Raji (cell line): ENCODE results near the gene GPR37L1.

Source experiments
- POLR2A ChIP-seq: IDR thresholded peaks from 2 replicates; pipeline ENCODE4 v1.6.1; 2011; ENCODE audit warnings: low read depth, low read length, control low read depth; ENCODE audit not compliant: insufficient read depth

GPR37L1 gene, protein sequence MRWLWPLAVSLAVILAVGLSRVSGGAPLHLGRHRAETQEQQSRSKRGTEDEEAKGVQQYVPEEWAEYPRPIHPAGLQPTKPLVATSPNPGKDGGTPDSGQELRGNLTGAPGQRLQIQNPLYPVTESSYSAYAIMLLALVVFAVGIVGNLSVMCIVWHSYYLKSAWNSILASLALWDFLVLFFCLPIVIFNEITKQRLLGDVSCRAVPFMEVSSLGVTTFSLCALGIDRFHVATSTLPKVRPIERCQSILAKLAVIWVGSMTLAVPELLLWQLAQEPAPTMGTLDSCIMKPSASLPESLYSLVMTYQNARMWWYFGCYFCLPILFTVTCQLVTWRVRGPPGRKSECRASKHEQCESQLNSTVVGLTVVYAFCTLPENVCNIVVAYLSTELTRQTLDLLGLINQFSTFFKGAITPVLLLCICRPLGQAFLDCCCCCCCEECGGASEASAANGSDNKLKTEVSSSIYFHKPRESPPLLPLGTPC

DNA sequence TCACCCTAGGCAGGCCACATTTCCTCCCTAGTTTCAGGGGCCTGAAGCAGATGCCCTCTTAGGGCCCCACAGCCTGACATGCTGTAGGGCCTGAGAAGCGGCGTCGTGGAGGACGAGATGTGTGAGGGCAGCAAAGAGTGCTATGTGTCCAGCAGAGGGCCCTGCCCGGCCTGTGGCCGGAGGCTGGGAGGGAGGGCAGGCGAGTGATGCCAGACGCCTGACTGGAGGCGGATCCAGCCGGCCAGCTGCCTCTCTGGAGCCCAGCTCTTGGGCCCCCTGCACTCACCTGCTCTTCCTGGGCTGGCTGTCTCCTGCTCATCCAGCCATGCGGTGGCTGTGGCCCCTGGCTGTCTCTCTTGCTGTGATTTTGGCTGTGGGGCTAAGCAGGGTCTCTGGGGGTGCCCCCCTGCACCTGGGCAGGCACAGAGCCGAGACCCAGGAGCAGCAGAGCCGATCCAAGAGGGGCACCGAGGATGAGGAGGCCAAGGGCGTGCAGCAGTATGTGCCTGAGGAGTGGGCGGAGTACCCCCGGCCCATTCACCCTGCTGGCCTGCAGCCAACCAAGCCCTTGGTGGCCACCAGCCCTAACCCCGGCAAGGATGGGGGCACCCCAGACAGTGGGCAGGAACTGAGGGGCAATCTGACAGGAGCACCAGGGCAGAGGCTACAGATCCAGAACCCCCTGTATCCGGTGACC lies at the start of gene GPR37L1:
TSS of gene GPR37L1 (plus strand) at position 279 of the 697 bp plus-strand sequence. CDS start at position 326, 47 bp downstream.
- TF ChIP-seq POLR2A: no peak

DNA sequence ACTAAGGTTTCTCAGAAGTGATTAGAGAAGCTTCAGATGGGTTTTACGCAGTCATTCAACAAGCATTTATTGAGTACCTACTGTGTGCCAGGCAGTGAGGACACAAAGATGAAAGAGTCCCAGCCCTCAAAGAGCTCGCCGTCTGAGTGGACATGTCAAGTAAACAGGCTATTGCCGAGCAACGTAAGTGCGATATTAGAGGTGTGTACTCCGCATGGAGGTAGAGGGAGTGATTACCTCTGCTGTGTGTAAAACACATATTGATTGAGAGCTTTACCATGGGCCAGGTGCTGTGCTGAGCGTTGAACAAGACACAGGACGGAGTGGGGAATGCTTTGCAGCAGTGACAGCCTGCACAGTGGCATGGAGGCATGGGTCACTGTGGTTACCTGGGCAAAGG lies 49.5 kb upstream of the GPR37L1 start:
- no peak for TF ChIP-seq POLR2A

DNA sequence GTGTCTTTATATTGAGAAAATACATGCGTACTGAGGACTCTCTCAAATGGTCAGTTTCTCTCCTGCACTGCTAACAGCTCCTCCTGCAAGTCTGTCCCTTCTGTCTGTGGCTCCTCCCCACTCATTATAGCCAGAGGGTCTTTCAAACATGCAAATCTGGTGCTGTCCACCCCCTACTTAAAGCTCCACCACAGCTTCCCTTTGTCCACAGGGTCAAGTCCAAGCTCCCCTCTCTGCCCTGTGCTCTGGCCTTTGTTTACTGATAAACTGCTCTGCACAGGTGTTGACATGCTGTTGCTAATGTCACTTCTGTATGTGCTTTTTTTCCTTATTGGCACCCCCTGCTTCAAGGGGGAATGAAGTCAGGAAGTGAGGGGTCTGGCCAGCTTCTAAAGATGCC lies 47.7 kb upstream of the GPR37L1 start:
- no peak for TF ChIP-seq POLR2A

DNA sequence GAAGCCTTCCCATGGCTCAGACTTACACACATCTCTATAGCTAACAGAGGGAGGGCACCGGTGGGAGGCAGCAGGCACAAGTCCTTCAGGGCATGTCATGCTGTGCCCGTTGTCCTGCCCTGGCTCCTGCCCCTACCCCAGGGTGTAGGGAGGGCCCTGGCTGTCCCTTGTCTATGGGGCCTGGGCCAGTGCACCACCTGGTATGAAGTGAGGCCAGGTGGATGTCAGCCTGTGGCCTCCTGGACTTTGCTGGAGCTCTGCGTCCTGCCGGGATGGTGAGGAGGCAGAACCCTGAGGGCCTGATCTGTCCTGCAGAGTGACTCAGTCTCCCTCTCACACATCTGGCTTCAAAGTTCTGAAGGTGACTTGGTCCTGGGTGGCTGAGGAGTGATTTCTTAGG lies 47.3 kb upstream of the GPR37L1 start:
- TF ChIP-seq POLR2A: no peak

DNA sequence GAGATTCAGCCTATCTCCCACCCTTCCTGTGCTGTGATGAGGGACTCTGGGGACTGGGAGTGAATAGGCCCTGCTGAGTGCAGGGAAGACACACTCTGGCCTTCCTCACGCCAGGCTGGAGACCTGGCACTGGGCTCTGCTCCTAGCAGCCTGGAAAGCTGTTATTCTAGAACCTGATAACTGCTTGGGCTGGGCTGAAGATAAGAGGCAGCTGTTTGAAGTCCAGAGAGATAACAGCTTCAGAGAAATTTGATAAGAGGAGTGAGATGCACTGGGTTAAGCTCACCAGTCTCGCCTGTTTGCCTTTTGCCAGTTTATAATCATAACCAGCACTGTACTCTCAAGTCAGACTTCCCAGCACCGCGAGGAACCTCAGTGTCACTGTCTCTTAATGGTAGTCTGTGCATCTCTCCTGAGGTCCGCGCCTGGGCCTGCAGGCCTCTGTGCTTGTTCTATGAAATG lies 46.6 kb upstream of the GPR37L1 start:
- TF ChIP-seq POLR2A: no peak

DNA sequence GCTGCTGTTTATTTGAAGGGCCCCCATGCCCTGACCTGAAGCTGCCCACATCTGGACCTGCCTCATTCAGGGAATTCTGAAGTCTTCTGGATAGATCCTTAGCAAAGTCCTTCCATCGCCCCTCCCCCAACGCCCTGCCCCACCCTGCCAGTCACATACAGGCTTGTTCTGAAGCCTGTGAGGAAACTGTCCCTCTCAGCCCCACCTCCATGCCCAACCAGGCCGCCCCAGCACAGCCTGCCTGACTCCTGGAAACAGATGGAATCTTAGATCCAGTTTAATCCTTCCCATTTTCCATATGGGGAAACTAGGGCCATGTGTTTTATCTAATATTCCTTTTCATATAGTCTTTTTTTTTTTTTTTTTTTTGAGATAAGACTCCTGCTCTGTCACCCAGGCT lies 44.5 kb upstream of the GPR37L1 start:
- no peak for TF ChIP-seq POLR2A

DNA sequence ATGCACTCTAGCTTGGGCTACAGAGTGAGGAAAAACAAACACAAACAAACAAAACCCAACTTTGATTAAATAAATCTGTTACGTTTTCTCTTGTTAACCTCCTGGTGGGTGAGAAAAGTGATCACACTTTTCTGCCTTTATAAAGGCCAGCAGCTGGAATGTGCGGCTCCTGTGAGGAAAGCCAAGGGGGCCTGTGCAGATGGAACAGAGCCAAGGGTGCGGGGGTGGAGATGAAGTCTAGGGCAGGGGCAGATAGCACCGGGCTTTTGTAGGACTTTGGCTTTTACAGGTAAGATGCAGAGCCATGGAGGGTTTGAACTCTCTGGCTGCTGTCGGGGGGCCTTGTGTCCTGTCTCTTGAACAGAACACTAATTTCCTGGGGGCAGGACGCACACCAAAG lies 40.7 kb upstream of the GPR37L1 start:
- no peak for TF ChIP-seq POLR2A

DNA sequence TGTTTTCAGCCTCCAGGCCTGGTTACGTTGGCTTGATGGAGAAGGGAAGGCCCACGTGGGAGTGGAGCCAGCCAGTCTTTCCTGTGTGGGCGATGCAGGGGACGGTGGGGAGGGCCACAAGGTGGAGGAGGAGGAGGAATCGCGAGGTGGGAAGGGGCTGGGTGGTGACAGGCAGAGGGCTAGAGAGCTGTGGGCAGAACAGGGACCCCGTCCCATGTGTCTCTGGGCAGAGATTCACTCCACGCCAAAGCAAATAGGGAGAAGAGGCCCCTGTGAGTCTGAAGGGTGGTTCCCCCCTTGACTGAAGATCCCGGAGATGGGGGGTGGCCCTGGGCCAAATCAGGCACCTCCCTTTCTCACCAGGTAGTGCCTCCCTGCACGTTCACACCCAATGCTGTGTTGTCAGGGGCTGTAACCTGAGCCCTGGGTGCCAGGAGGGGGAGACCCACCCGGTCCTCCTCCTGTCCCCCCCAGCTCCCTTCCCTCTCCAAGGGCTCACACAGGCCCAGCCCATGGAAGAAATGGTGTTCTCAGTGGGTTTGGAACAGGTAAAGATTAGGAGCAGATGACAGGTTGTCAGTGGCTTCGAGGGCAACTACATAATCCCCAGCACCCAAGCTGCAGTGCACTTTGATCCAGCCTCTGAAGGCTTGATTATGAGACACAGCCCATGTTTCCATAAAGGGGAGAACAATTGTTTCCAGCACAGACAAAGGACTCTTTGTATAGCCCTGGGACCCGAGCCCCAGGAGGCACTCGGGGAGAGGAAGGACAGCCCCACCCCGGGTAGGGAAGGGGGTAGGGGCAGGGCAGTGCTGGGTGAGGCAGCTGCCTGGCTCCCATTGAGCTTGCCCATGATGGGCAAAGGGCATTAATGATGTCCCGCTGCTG lies 37.7 kb upstream of the GPR37L1 start:
- TF ChIP-seq POLR2A: no peak

DNA sequence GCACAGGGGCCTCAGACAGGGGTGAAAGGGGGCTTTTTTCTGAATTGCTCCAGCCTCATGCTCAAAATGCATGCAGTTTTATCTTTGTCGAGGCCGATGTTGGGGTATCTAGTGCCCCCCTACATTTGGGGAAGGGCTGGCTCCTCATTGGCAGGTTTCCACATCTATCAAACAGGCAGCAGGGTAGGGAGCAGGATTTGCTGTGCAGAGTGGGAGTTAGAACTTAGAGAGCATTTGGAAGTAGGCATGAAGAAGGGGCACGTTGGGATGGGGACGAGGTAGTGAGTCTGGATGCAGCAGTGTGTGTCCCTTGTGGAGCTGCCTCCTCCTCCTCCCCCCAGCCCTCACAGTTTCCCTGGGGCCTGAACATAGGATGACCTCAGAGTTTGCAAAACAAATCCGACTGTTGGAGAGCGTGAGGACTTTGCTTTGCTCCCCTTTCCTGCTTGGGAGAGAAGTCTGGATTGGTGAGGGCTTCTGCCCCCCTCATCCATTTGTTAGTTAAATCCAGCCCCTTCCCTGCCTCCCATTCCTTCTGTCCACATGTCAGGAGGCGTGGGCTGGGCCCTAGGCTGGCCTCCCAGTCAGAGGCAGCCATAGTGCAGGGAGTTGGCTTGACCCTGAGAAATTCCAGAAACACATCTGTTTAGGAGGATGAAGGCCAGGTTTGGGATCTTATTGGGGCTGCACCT lies 36.9 kb upstream of the GPR37L1 start:
- TF ChIP-seq POLR2A: no peak

DNA sequence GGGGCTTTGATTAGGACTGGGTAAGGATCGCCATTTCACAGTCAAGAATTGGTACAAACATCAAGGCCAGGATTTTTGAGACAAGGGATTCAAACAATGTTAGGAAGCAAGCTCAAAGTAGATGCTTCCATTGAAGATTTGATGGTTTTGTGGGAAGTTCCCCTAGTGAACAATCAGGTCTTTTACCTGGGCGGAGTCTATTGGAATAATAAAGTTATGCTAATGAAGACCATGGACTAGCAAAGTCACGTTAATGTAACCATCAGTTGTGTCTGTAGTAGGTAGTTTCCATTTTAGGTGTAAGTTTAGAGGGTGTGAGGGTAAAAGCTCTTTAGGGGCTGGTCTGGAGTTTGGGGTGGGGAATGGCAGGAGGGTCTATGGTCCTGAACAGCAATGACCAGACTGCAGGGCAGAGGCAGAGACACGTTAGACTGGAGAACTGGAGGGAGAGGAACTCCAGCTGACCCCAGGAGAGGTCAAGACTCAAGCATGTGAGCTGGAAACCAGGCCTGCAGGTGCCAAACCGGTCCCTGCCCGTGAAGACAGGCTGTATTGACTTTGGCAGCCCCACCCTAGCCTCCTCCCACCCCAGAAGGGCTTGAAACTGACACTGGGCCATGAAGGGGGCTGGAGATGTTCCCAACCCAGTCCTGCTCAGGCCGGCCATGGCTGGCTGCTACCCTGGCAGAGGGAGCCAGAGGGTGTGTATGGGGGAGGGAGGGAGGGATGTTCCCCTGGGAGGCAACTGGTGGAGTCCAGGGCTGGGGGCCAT lies 36.0 kb upstream of the GPR37L1 start:
- no peak for TF ChIP-seq POLR2A

DNA sequence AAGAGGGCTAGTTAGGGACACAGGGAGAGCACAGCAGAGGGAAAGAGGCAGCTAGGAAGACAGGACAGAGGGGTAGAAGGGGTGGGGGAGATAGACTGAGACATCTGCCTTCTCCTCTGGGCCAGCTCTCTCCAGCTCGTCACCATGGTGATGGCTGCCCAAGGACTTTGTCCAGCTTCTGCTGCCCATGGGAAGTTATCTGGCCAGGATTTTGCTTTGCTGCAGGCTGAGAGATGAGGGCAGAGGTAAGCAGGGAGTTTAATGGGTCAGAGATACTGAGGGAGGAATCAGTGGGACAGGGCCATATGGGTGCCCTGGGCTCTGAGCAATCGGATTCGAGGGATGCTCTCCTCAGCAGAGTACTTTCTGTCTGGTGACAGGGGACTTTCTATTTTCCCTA lies 34.5 kb upstream of the GPR37L1 start:
- TF ChIP-seq POLR2A: no peak

DNA sequence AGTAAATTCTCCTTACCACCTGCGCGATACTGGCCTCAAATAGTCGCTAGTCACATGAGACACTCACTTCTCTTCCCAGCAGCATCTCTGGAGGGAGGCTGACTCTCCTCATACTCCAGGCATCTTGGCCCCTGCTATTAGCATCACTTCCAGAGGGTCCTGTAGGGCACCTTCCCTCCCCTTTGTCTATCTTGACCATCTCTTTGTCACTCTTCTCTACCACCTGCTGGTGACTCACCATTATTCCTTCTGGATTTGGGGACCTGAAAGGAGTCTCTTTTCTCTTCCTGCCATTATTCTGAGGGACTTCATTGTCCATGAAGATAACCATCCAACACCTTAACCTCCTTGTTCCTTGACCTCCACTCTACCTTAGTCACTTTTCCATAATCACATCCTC lies 31.7 kb upstream of the GPR37L1 start:
- no peak for TF ChIP-seq POLR2A

DNA sequence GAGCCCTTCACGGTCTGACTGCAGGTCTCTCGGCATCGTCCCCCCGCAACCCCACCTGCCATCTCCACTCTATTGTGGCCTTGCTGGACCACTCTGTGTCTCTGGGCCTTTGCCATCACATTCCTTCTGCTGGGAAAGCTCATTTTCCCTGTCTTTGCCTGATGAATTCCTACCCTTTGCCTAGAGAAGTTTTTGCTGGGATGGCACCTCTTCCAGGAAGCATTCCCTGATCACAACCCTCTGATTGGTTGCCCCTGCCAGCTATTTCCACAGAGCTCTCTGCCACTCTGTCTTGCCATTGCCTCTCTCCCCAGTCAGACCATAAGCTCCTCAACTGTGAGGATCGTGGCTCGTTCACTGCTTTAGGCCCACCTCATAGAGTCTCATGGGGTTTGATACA lies 28.9 kb upstream of the GPR37L1 start:
- no peak for TF ChIP-seq POLR2A

DNA sequence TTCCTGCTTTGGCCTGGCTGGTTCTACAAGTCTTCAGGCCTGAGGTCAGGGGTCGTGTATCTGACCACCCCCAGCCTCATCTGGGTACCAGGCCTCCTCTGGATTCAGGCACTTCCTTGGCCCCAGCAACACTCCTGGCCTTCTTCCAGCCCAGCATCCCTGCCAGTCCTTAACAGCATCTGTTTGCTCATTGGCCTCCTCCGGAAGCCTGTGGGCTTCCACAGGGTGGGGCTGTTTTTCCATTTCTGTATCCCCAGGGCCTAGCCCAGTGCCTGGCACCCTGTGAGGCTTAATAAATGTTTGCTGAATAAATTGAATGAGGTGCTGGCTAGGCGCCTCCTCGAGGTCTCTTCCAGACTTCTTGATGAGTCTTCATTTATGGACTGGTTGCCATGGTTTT lies 21.5 kb upstream of the GPR37L1 start:
- TF ChIP-seq POLR2A: no peak
